ENCODE measurements around the gene CSNK2A3.
"Not testable (repeated sequence)": the region's sequence is repeated elsewhere in the genome, so short reads cannot be mapped to it uniquely, and the experiment has no call there.

The CSNK2A3 gene

GRCh38 chr11:11378184-11378940 lies 25.3 kb upstream of the CSNK2A3 start:
- no peak for DNase-seq

- DNase-seq: no peak
These were observed 21.5 kb upstream of the CSNK2A3 start for GRCh38 chr11:11374358-11375148.

GRCh38 chr11:11373934-11374333 lies 20.9 kb upstream of the CSNK2A3 start:
- no peak for DNase-seq

- no peak for DNase-seq
These were observed 19.4 kb upstream of the CSNK2A3 start for GRCh38 chr11:11372461-11372860.

- DNase-seq: no peak
These were observed 17.9 kb upstream of the CSNK2A3 start for GRCh38 chr11:11370962-11371303.

GRCh38 chr11:11370255-11370961 lies 17.4 kb upstream of the CSNK2A3 start:
- peak; percentile 48 for DNase-seq

GRCh38 chr11:11366793-11367192 lies 13.7 kb upstream of the CSNK2A3 start:
- DNase-seq: no peak

GRCh38 chr11:11363674-11364073 lies 10.6 kb upstream of the CSNK2A3 start:
- DNase-seq: no peak

- no peak for DNase-seq
These were observed 6.6 kb upstream of the CSNK2A3 start for GRCh38 chr11:11359611-11360010.

- no peak for DNase-seq
These were observed 3.8 kb upstream of the CSNK2A3 start for GRCh38 chr11:11356842-11357241.

GRCh38 chr11:11351851-11352250 lies 1.2 kb downstream of the CSNK2A3 start:
- not testable (repeated sequence) for DNase-seq

- DNase-seq: no peak
These were observed 1.9 kb downstream of the CSNK2A3 start for GRCh38 chr11:11351042-11351586.

GRCh38 chr11:11349870-11350337 lies 3.1 kb downstream of the CSNK2A3 start:
- peak; percentile 75 for DNase-seq

- peak; percentile 70 for DNase-seq
These were observed 3.8 kb downstream of the CSNK2A3 start for GRCh38 chr11:11349106-11349825.

- no peak for DNase-seq
These were observed 4.7 kb downstream of the CSNK2A3 start for GRCh38 chr11:11348303-11348702.

- DNase-seq: peak; percentile 76
These were observed 5.5 kb downstream of the CSNK2A3 start for GRCh38 chr11:11347592-11347991.

- no peak for DNase-seq
These were observed 6.7 kb downstream of the CSNK2A3 start for GRCh38 chr11:11346303-11346702.

GRCh38 chr11:11345099-11345498 lies 8.0 kb downstream of the CSNK2A3 start:
- DNase-seq: no peak

- no peak for DNase-seq
These were observed 9.0 kb downstream of the CSNK2A3 start for GRCh38 chr11:11344045-11344444.

GRCh38 chr11:11338304-11338703 lies 14.7 kb downstream of the CSNK2A3 start:
- no peak for DNase-seq

GRCh38 chr11:11336664-11337063 lies 16.4 kb downstream of the CSNK2A3 start:
- no peak for DNase-seq

- no peak for DNase-seq
These were observed 18.0 kb downstream of the CSNK2A3 start for GRCh38 chr11:11335043-11335442.

- DNase-seq: no peak
These were observed 18.4 kb downstream of the CSNK2A3 start for GRCh38 chr11:11334607-11335006.
